ENCODE results near the gene APLP1. TPM values are rescaled to one million over a fixed set of nuclear protein-coding genes. Genes with fewer than 3 reads are reported as not detected.

The APLP1 gene
- total RNA-seq, 1 experiment from 2014 or later, result 15.5 TPM

DNA sequence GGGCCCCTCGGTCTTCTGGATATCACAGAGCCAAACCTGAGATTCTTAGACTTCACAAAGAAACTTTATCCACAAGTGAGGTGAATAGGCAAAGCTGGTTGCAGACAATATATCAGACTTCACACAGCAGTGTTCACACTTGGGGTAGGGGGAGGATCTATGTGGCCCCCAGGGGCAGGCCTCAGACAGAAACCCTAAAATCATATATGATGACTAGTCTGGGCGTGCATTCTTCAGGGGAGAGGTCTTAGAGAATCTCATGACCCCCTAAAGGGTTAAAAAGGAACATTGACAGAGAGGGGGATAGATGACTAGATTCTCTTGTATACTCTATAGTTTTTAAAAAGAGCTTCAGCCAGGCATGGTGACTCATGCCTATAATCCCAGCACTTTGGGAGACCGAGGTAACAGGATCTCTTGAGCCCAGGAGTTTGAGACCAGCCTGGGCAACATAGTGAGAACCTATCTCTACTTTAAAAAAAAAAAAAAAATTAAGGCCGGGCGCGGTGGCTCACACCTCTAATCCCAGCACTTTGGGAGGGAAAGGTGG is 36.9 kb downstream of the APLP1 start (continued):
- TF ChIP-seq USF2 (CRISPR knock-in tag; IDR thresholded peaks at IDR 0.05), result no peak

DNA sequence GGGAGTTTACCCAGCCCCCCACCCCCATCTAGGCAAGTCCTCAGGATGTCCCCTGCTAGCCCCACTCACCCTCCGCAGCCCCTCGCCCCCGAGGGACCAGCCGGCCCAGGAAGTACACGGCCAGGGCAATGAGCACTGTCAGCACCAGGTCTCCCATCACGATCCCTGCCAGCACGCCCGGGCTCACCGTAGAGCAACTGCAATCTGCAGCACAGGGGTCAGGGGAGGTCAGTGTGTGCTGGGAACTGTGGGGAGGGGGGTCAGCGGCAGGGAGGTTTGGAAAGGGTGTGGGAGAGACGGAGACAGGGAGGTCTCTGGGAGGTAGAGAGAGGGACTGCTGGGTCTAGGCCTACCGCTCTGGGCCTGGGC is 39.0 kb downstream of the APLP1 start:
- Mint-ChIP-seq H3K9me3 (no peaks in the 10 kb centered on the region), H3K27me3 (ENCODE audit: low read depth) (peaks cover 13% of the 10 kb centered on the region), H3K36me3 (no peaks in the 10 kb centered on the region), H3K27ac (no peak overlapping the region), H3K4me3 (no peak overlapping the region), H3K4me1 (peaks cover 28% of the 10 kb centered on the region)
- DNase-seq (ENCODE audit: low spot score) (no peak), ATAC-seq (no peak; the same call in 1 of the 2 replicates)
- CTCF ChIA-PET, result no interaction called here
- TF ChIP-seq ZNF317 (CRISPR knock-in tag; IDR thresholded peaks at IDR 0.05; ENCODE audit: borderline replicate concordance, low read depth) (no peak), JAZF1 (CRISPR knock-in tag; IDR thresholded peaks at IDR 0.05) (no peak), CBFB (CRISPR knock-in tag; IDR thresholded peaks at IDR 0.05; ENCODE audit: low read depth) (no peak), PREB (CRISPR knock-in tag; IDR thresholded peaks at IDR 0.05; ENCODE audit: borderline replicate concordance) (no peak), ZNF263 (CRISPR knock-in tag; IDR thresholded peaks at IDR 0.05; ENCODE audit: low read depth) (no peak), PRDM15 (CRISPR knock-in tag; IDR thresholded peaks at IDR 0.05) (no peak), ESRRA (CRISPR knock-in tag; IDR thresholded peaks at IDR 0.05; ENCODE audit: borderline replicate concordance) (no peak), MYBL2 (CRISPR knock-in tag; IDR thresholded peaks at IDR 0.05) (no peak), ZNF396 (CRISPR knock-in tag; IDR thresholded peaks at IDR 0.05; ENCODE audit: borderline replicate concordance) (no peak), SOX15 (CRISPR knock-in tag; IDR thresholded peaks at IDR 0.05) (no peak), ZBTB21 (CRISPR knock-in tag; IDR thresholded peaks at IDR 0.05; ENCODE audit: borderline replicate concordance) (no peak)
- TF ChIP-seq, protein P1, sequence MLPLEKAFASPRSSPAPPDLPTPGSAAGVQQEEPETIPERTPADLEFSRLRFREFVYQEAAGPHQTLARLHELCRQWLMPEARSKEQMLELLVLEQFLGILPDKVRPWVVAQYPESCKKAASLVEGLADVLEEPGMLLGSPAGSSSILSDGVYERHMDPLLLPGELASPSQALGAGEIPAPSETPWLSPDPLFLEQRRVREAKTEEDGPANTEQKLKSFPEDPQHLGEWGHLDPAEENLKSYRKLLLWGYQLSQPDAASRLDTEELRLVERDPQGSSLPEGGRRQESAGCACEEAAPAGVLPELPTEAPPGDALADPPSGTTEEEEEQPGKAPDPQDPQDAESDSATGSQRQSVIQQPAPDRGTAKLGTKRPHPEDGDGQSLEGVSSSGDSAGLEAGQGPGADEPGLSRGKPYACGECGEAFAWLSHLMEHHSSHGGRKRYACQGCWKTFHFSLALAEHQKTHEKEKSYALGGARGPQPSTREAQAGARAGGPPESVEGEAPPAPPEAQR (CRISPR knock-in tag; IDR thresholded peaks at IDR 0.05), result no peak
- POLR2A ChIA-PET, result no interaction called here

DNA sequence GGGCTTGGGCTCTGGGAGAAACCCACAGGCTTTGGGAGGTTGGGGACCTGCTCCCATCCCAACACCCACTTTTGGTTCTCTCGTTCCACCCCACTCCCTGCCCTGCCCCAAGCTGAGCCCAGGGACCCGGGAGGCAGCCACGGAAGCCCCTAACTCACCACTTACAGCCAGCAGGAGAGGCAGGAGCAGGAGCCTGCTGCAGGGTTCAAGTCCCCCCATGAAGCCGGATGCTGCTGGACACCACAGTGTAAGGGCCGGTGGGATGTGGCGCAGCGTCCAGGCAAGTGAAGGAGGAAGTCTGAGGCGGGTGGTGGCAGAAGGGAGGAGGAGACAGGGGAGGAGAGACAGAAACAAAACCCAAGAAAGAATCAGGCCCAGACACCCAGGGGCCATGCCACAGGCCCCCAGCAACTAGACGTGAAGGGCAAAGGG is 39.7 kb downstream of the APLP1 start, which contains the start of gene TYROBP:
TYROBP (minus strand) TSS at position 286 of the 432 bp plus-strand sequence; CDS start at position 219, 67 bp downstream.
- DNase-seq (ENCODE audit: low spot score) (no peak), ATAC-seq (no peak)
- no peaks in the 10 kb centered on the region for H3K9me3 Mint-ChIP-seq
- ChIA-PET CTCF (interaction anchor here (0.6 to 1.1 kb wide), 2 partner anchors 88 to 94 kb away, joined by 3 read pairs; no protein-coding TSS in a partner anchor), POLR2A (no interaction called here)
- peaks cover 6% of the 10 kb centered on the region for H3K27me3 Mint-ChIP-seq (ENCODE audit: low read depth)
- H3K4me3 Mint-ChIP-seq, result no peak within 1 kb of the TSS
- TF ChIP-seq, protein P1 (CRISPR knock-in tag; IDR thresholded peaks at IDR 0.05), result no peak
- TF ChIP-seq SOX15 (CRISPR knock-in tag; IDR thresholded peaks at IDR 0.05), result no peak
- no peak for TF ChIP-seq OVOL2 (CRISPR knock-in tag; IDR thresholded peaks at IDR 0.05; ENCODE audit: borderline replicate concordance)
- TF ChIP-seq ZNF219 (CRISPR knock-in tag; IDR thresholded peaks at IDR 0.05; ENCODE audit: borderline replicate concordance), result no peak
- TF ChIP-seq FOXJ3 (CRISPR knock-in tag; IDR thresholded peaks at IDR 0.05; ENCODE audit: borderline replicate concordance), result no peak
- TF ChIP-seq ESRRA (CRISPR knock-in tag; IDR thresholded peaks at IDR 0.05; ENCODE audit: borderline replicate concordance), result no peak
- TF ChIP-seq HMGA2 (CRISPR knock-in tag; IDR thresholded peaks at IDR 0.05), result no peak
- H3K27ac Mint-ChIP-seq, result no peak within 1 kb of the TSS
- no peaks in the 10 kb centered on the region for H3K36me3 Mint-ChIP-seq
- H3K4me1 Mint-ChIP-seq, result peaks cover 23% of the 10 kb centered on the region

Measured in WTC11 (cell line).